GM20431 (cell line): ENCODE measurements around the gene ADAM11.
"Not testable (repeated sequence)": the region's sequence is repeated elsewhere in the genome, so short reads cannot be mapped to it uniquely, and the experiment has no call there.

Source experiments
- in situ Hi-C: fragments of 300-500 bp; cut with MseI, MboI; formaldehyde crosslinking; loops from one replicate; pipeline ENCODE4 v1.15.0; 2020; ENCODE audit warnings: low sequenced_read_pairs; ENCODE audit not compliant: unreplicated experiment

The ADAM11 gene

GRCh38 chr17:44755180-44755579 lies 3.6 kb upstream of the ADAM11 start:
- in situ Hi-C loops = not testable (repeated sequence)

GRCh38 chr17:44757045-44757917 lies 1.5 kb upstream of the ADAM11 start:
- in situ Hi-C loops = no loop called here

GRCh38 chr17:44757918-44758413 lies 822 bp upstream of the ADAM11 start:
- in situ Hi-C loops = no loop called here

- in situ Hi-C loops = no loop called here
These were observed 513 bp downstream of the ADAM11 start for GRCh38 chr17:44759086-44759915.

GRCh38 chr17:44759916-44760243 lies 1.1 kb downstream of the ADAM11 start:
- in situ Hi-C loops = no loop called here

GRCh38 chr17:44760474-44761308 lies 1.9 kb downstream of the ADAM11 start:
- in situ Hi-C loops = no loop called here

- in situ Hi-C loops = no loop called here
These were observed 3.4 kb downstream of the ADAM11 start for GRCh38 chr17:44761932-44762810.

- in situ Hi-C loops = no loop called here
These were observed 4.4 kb downstream of the ADAM11 start for GRCh38 chr17:44763170-44763569.

GRCh38 chr17:44765965-44766364 lies 7.2 kb downstream of the ADAM11 start:
- in situ Hi-C loops = no loop called here

- in situ Hi-C loops = no loop called here
These were observed 7.7 kb downstream of the ADAM11 start for GRCh38 chr17:44766409-44767038.

- in situ Hi-C loops = no loop called here
These were observed 8.7 kb downstream of the ADAM11 start for GRCh38 chr17:44767493-44767892.

GRCh38 chr17:44768505-44769142 lies 9.8 kb downstream of the ADAM11 start:
- in situ Hi-C loops = no loop called here

- in situ Hi-C loops = no loop called here
These were observed 10.4 kb downstream of the ADAM11 start for GRCh38 chr17:44769230-44769629.

- in situ Hi-C loops = no loop called here
These were observed 10.9 kb downstream of the ADAM11 start for GRCh38 chr17:44769647-44770084.

GRCh38 chr17:44770166-44770925 lies 11.6 kb downstream of the ADAM11 start:
- in situ Hi-C loops = no loop called here

- in situ Hi-C loops = no loop called here
These were observed 13.7 kb downstream of the ADAM11 start for GRCh38 chr17:44772308-44773045.

GRCh38 chr17:44773140-44773539 lies 14.4 kb downstream of the ADAM11 start:
- in situ Hi-C loops = no loop called here
